GM12878 (cell line): ENCODE measurements around the gene SELENOH.

ENCODE experiments used
- EZH2 ChIP-seq: IDR thresholded peaks from 2 replicates; pipeline ENCODE4 v1.6.1; 2012; ENCODE audit warnings: low read depth, mild to moderate bottlenecking, control low read depth, inconsistent platforms, low read length, borderline replicate concordance; ENCODE audit not compliant: control insufficient read depth
- GABPA ChIP-seq: IDR thresholded peaks from 2 replicates; pipeline ENCODE4 v1.6.1; 2014; ENCODE audit warnings: antibody characterized with exemption, low read depth, mild to moderate bottlenecking, inconsistent platforms
- POLR2A ChIP-seq: IDR thresholded peaks from 2 replicates; pipeline ENCODE4 v1.6.1; 2011; ENCODE audit warnings: low read depth, mild to moderate bottlenecking, low read length
- POLR2AphosphoS5 ChIP-seq: IDR thresholded peaks from 2 replicates; pipeline ENCODE4 v1.6.1; 2011; ENCODE audit warnings: mild to moderate bottlenecking, low read length, inconsistent platforms
- RCOR1 ChIP-seq: conservative IDR thresholded peaks from 2 replicates; pipeline ENCODE4 v1.6.1; 2012; ENCODE audit warnings: low read depth, low read length, improper control_type of control experiment
- SMAD1 ChIP-seq: fragments of 450-650 bp; IDR thresholded peaks from 2 replicates; pipeline ENCODE4 v1.6.1; 2018; ENCODE audit warnings: mild to moderate bottlenecking, low read depth; ENCODE audit not compliant: partially characterized antibody
- SP1 ChIP-seq: IDR thresholded peaks from one replicate; pipeline ENCODE4 v1.6.1; 2011; ENCODE audit warnings: low read depth, low read length
- SREBF1 ChIP-seq: IDR thresholded peaks from 2 replicates; pipeline ENCODE4 v1.6.1; 2012; ENCODE audit warnings: mild to moderate bottlenecking, low read length
- TCF7 ChIP-seq: IDR thresholded peaks from 2 replicates; pipeline ENCODE4 v1.6.1; 2014; ENCODE audit warnings: antibody characterized with exemption, borderline replicate concordance
- TF ChIP-seq, protein P1 (sequence below): IDR thresholded peaks from 2 replicates; pipeline ENCODE4 v1.6.1; 2012; ENCODE audit warnings: low read depth, low read length, improper control_type of control experiment
- TF ChIP-seq, protein P2 (sequence below), 3 experiments: IDR thresholded peaks in 2 of 3; conservative IDR thresholded peaks in 1 of 3; 2 replicates each; pipeline ENCODE4 v1.5.1; 2011; ENCODE audit warnings: low read depth in 3 of 3, low read length in 3 of 3, mild to moderate bottlenecking in 3 of 3, control low read depth in 2 of 3, moderate library complexity in 2 of 3, inconsistent platforms in 1 of 3, mixed read lengths in 1 of 3; ENCODE audit not compliant: control insufficient read depth in 2 of 3, insufficient read depth in 1 of 3; ENCODE audit errors: extremely low read depth in 1 of 3
- TF ChIP-seq, protein P3 (sequence below): fragments of 450-650 bp; IDR thresholded peaks from 2 replicates; pipeline ENCODE4 v1.6.1; 2018; ENCODE audit warnings: mild to moderate bottlenecking, low read depth, moderate library complexity; ENCODE audit not compliant: partially characterized antibody

DNA sequence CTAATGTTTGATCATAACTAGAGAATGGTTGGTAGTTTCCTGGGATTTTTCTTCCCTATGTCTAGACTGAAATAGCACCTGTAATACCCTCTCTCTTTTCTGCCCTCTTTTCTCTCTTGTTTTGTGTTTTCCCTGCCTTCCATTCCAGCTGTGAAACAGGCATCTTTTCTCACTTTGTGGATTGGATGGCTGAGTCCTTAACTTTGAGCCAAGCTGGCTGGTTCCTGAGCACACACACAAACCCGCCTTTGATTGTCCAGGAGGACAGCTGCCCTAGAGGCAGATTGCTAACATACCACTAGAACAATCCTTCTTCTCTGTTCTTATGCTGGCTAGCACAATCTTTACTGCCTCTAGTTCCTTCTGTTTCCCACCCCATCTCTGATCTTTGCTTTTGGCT lies 38.0 kb downstream of the SELENOH start:
- TF ChIP-seq SP1 (no peak), GABPA (no peak), SMAD1 (no peak), POLR2AphosphoS5 (no peak), RCOR1 (no peak), SREBF1 (no peak), EZH2 (no peak), POLR2A (no peak), TCF7 (no peak)
- TF ChIP-seq, protein P1, sequence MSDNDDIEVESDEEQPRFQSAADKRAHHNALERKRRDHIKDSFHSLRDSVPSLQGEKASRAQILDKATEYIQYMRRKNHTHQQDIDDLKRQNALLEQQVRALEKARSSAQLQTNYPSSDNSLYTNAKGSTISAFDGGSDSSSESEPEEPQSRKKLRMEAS, result no peak
- TF ChIP-seq, protein P2, sequence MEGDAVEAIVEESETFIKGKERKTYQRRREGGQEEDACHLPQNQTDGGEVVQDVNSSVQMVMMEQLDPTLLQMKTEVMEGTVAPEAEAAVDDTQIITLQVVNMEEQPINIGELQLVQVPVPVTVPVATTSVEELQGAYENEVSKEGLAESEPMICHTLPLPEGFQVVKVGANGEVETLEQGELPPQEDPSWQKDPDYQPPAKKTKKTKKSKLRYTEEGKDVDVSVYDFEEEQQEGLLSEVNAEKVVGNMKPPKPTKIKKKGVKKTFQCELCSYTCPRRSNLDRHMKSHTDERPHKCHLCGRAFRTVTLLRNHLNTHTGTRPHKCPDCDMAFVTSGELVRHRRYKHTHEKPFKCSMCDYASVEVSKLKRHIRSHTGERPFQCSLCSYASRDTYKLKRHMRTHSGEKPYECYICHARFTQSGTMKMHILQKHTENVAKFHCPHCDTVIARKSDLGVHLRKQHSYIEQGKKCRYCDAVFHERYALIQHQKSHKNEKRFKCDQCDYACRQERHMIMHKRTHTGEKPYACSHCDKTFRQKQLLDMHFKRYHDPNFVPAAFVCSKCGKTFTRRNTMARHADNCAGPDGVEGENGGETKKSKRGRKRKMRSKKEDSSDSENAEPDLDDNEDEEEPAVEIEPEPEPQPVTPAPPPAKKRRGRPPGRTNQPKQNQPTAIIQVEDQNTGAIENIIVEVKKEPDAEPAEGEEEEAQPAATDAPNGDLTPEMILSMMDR (IDR thresholded peaks at IDR 0.05 in 2 of 3, conservative IDR thresholded peaks at IDR 0.05 in 1 of 3; ENCODE audit: control insufficient read depth in 2 of 3, extremely low read depth in 1 of 3, insufficient read depth in 1 of 3, low read depth in 3 of 3, low read length in 3 of 3), result no peak
- TF ChIP-seq, protein P3, sequence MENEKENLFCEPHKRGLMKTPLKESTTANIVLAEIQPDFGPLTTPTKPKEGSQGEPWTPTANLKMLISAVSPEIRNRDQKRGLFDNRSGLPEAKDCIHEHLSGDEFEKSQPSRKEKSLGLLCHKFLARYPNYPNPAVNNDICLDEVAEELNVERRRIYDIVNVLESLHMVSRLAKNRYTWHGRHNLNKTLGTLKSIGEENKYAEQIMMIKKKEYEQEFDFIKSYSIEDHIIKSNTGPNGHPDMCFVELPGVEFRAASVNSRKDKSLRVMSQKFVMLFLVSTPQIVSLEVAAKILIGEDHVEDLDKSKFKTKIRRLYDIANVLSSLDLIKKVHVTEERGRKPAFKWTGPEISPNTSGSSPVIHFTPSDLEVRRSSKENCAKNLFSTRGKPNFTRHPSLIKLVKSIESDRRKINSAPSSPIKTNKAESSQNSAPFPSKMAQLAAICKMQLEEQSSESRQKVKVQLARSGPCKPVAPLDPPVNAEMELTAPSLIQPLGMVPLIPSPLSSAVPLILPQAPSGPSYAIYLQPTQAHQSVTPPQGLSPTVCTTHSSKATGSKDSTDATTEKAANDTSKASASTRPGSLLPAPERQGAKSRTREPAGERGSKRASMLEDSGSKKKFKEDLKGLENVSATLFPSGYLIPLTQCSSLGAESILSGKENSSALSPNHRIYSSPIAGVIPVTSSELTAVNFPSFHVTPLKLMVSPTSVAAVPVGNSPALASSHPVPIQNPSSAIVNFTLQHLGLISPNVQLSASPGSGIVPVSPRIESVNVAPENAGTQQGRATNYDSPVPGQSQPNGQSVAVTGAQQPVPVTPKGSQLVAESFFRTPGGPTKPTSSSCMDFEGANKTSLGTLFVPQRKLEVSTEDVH, result no peak
